ENCODE measurements around the gene RPS5. TPM values are rescaled to one million over a fixed set of nuclear protein-coding genes. Genes with fewer than 3 reads are reported as not detected.

RPS5 gene
- total RNA-seq, 2 donors from 2014 or later = 747 to 789 TPM

GRCh38 chr19:58407658-58408151, 20.6 kb downstream of the RPS5 start:
- Histone ChIP-seq H3K4me3 (peak overlapping the region; percentile 91), H3K36me3 (no peaks in the 10 kb centered on the region), H3K9me3 (no peaks in the 10 kb centered on the region), H3K27me3 (replicated peaks; ENCODE audit: insufficient read depth) (no peaks in the 10 kb centered on the region), H3K4me1 (ENCODE audit: control insufficient read depth in 1 of 2, low read depth in 2 of 2) (peaks cover 10 to 26% of the 10 kb centered on the region in 2 donors), H3K27ac (peak overlapping the region; percentile 74 to 79)
- TF ChIP-seq, protein P1, sequence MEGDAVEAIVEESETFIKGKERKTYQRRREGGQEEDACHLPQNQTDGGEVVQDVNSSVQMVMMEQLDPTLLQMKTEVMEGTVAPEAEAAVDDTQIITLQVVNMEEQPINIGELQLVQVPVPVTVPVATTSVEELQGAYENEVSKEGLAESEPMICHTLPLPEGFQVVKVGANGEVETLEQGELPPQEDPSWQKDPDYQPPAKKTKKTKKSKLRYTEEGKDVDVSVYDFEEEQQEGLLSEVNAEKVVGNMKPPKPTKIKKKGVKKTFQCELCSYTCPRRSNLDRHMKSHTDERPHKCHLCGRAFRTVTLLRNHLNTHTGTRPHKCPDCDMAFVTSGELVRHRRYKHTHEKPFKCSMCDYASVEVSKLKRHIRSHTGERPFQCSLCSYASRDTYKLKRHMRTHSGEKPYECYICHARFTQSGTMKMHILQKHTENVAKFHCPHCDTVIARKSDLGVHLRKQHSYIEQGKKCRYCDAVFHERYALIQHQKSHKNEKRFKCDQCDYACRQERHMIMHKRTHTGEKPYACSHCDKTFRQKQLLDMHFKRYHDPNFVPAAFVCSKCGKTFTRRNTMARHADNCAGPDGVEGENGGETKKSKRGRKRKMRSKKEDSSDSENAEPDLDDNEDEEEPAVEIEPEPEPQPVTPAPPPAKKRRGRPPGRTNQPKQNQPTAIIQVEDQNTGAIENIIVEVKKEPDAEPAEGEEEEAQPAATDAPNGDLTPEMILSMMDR (IDR thresholded peaks at IDR 0.05) = no peak
- no peak for ATAC-seq (ENCODE audit: insufficient number of reproducible peaks, low FRiP score, low read depth)
- no peak for DNase-seq (ENCODE audit: low spot score)

DNA sequence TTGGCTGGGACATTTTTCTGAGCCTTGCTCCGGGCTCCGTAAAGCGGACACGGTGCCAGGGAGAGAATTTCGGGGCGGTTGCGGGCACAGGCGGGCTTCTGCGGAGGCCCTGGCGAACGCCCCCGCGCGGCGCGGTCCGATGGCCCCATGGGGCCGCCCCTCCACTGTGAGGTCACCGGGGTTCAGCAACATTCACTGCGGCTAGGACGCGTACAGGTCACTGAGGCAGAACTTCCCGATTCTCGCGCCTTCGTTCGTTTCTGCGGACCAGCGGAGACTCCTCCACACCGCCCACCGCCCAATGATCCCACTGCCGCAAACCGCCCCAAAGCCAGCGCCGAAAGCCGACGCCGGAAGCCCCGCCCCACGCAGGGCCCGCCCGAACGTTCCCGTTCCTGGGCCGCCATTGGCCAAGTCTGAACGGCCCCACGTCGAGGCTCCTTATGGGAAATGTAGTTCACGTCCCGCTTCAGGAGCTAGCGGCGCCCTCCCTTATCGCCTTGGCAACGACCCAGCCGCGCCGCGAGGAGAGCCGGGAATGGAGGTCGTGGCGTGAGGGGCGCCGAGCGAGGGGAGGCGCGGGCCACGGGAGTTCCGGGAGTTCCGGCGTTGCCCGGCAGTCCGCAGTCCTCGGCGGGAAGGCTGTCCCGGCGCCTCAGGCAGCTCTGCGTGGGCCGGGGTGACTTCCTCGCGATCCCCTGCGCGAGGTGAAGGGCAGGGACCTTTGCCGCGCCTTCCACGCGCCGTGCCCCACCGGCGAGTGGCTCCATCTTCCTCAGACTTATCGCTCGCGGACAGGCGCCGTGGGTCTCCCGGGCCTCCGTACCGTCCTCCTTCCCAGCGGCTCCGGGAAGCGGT, 21.3 kb downstream of the RPS5 start, which contains the start of gene ZNF584:
Gene ZNF584, plus strand, starts transcription at position 498 of the 858 bp plus-strand sequence. CDS start 499 bp downstream, outside the sequence.
- no peaks in the 10 kb centered on the region for H3K36me3 ChIP-seq
- H3K4me1 ChIP-seq (ENCODE audit: control insufficient read depth in 1 of 2, low read depth in 2 of 2) = peaks cover 10 to 26% of the 10 kb centered on the region in 2 donors
- DNase-seq (ENCODE audit: low spot score) = peak; percentile 79
- TF ChIP-seq, protein P1 (IDR thresholded peaks at IDR 0.05) = no peak
- peak; percentile 90 for ATAC-seq (ENCODE audit: insufficient number of reproducible peaks, low FRiP score, low read depth)
- no peaks in the 10 kb centered on the region for H3K9me3 ChIP-seq
- peak within 1 kb of the TSS; percentile 91 for H3K4me3 ChIP-seq
- no peaks in the 10 kb centered on the region for H3K27me3 ChIP-seq (replicated peaks; ENCODE audit: insufficient read depth)
- peak within 1 kb of the TSS; percentile 74 to 79 for H3K27ac ChIP-seq

- Histone ChIP-seq H3K27ac (peak overlapping the region; percentile 74 to 79), H3K36me3 (no peaks in the 10 kb centered on the region), H3K4me3 (peak overlapping the region; percentile 91), H3K9me3 (no peaks in the 10 kb centered on the region), H3K4me1 (ENCODE audit: control insufficient read depth in 1 of 2, low read depth in 2 of 2) (peaks cover 10 to 26% of the 10 kb centered on the region in 2 donors), H3K27me3 (replicated peaks; ENCODE audit: insufficient read depth) (no peaks in the 10 kb centered on the region)
- no peak for ATAC-seq (ENCODE audit: insufficient number of reproducible peaks, low FRiP score, low read depth)
- DNase-seq (ENCODE audit: low spot score) = no peak
- TF ChIP-seq, protein P1 (IDR thresholded peaks at IDR 0.05) = no peak
Measured at GRCh38 chr19:58409010-58409790, 22.1 kb downstream of the RPS5 start.

DNA sequence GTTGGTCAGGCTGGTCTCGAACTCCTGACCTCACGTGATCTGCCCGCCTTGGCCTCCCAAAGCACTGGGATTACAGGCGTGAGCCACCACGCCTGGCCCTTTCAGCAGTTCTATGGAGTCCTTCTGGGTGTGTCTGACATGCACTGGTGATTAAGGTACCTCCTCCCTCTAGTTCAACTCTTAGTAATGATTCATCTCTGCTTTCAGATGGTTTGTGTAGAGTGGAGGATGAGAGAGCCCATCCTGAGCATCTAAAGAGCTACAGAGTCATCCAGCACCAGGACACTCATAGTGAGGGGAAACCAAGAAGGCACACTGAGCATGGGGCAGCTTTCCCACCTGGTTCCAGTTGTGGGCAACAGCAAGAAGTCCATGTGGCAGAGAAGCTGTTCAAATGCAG, 29.5 kb downstream of the RPS5 start:
- H3K27me3 ChIP-seq (replicated peaks; ENCODE audit: insufficient read depth) = no peaks in the 10 kb centered on the region
- ATAC-seq (ENCODE audit: insufficient number of reproducible peaks, low FRiP score, low read depth) = no peak
- H3K27ac ChIP-seq = no peak overlapping the region
- H3K9me3 ChIP-seq = no peaks in the 10 kb centered on the region
- no peaks in the 10 kb centered on the region for H3K4me1 ChIP-seq (ENCODE audit: control insufficient read depth in 1 of 2, low read depth in 2 of 2)
- no peak for DNase-seq (ENCODE audit: low spot score)
- H3K4me3 ChIP-seq = no peak overlapping the region
- TF ChIP-seq, protein P1 (IDR thresholded peaks at IDR 0.05) = no peak
- H3K36me3 ChIP-seq = peaks cover 42% of the 10 kb centered on the region

DNA sequence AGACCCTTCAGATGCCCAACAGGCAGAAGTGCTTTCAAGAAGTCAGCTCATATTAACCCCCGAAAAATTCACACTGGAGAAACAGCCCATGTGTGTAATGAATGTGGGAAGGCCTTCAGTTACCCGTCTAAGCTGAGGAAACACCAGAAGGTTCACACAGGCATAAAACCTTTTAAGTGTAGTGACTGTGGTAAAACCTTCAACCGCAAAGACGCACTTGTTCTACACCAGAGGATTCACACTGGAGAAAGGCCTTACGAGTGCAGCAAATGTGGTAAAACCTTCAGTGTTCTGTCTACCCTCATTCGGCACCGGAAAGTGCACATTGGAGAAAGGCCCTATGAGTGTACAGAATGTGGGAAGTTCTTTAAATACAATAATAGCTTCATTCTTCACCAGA, 30.0 kb downstream of the RPS5 start:
- Histone ChIP-seq H3K27ac (no peak overlapping the region), H3K36me3 (peaks cover 42% of the 10 kb centered on the region), H3K27me3 (replicated peaks; ENCODE audit: insufficient read depth) (no peaks in the 10 kb centered on the region), H3K4me3 (no peak overlapping the region), H3K9me3 (no peaks in the 10 kb centered on the region), H3K4me1 (ENCODE audit: control insufficient read depth in 1 of 2, low read depth in 2 of 2) (no peaks in the 10 kb centered on the region)
- DNase-seq (ENCODE audit: low spot score) (no peak), ATAC-seq (ENCODE audit: insufficient number of reproducible peaks, low FRiP score, low read depth) (no peak)
- TF ChIP-seq, protein P1 (IDR thresholded peaks at IDR 0.05) = no peak

Data from thoracic aorta (tissue), 2 donors.